Measurements from ENCODE around the gene HACD1. TPM values are rescaled to one million over a fixed set of nuclear protein-coding genes. Genes with fewer than 3 reads are reported as not detected.

The HACD1 gene
- total RNA-seq, 1 donor from 2014 or later: 1.9 TPM

- no peak overlapping the region for H2AFZ ChIP-seq (replicated peaks)
- H3K27me3 Mint-ChIP-seq (ENCODE audit: insufficient read depth, low read depth): no peaks in the 10 kb centered on the region
- no peaks in the 10 kb centered on the region for H3K36me3 ChIP-seq
- no peak overlapping the region for H3K4me2 ChIP-seq
- H3K4me3 ChIP-seq: no peak overlapping the region
- H3K79me2 ChIP-seq (ENCODE audit: low read depth): no peaks in the 10 kb centered on the region
- H3K9me3 ChIP-seq (ENCODE audit: low read depth): no peaks in the 10 kb centered on the region
- H3K9me3 Mint-ChIP-seq: no peaks in the 10 kb centered on the region
- H3K36me3 Mint-ChIP-seq: no peaks in the 10 kb centered on the region
- peaks cover 3% of the 10 kb centered on the region for H3K4me1 Mint-ChIP-seq
- no peaks in the 10 kb centered on the region for H3K27me3 ChIP-seq
- peaks cover 5% of the 10 kb centered on the region for H3K4me1 ChIP-seq
- peaks cover 4% of the 10 kb centered on the region for H3F3A ChIP-seq (ENCODE audit: low read depth)
- H3K27ac ChIP-seq: no peak overlapping the region
- TF ChIP-seq CTCF (IDR thresholded peaks at IDR 0.05) (no peak), EZH2 (IDR thresholded peaks at IDR 0.05) (no peak), EZH2phosphoT487 (IDR thresholded peaks at IDR 0.05) (no peak)
- no peak overlapping the region for H3K4me3 Mint-ChIP-seq
- no peaks in the 10 kb centered on the region for H4K20me1 ChIP-seq (ENCODE audit: low read depth)
- no peak overlapping the region for H3K27ac Mint-ChIP-seq
- no peak overlapping the region for H3K9ac ChIP-seq
- no peak for DNase-seq (ENCODE audit: low spot score)
Measured at GRCh38 chr10:17626656-17627055, 9.5 kb upstream of the HACD1 start.

DNA sequence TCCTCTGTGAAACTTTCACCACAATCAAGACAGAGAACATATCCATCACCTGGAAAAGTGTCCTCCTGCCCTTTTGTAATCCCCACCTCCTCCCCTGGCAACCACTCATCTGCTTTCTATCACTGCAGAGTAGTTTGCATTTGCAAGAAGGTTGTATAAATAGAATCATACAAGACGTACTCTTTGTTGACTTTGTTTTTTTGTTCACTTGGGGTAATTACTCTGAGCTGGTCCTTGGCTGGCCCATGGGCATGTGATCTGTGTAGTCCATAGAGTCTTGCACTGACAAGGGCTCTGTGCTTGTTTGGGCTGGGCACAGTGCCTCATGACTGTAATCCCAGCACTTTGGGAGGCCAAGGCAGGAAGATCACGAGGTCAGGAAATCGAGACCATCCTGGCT, 7.8 kb upstream of the HACD1 start:
- TF ChIP-seq EZH2 (IDR thresholded peaks at IDR 0.05): no peak
- no peak for TF ChIP-seq CTCF (IDR thresholded peaks at IDR 0.05)
- no peak for TF ChIP-seq EZH2phosphoT487 (IDR thresholded peaks at IDR 0.05)
- DNase-seq (ENCODE audit: low spot score): no peak
- no peaks in the 10 kb centered on the region for H3K36me3 Mint-ChIP-seq
- no peaks in the 10 kb centered on the region for H3K9me3 Mint-ChIP-seq
- Histone ChIP-seq H3K79me2 (ENCODE audit: low read depth) (no peaks in the 10 kb centered on the region), H3K27me3 (no peaks in the 10 kb centered on the region), H3F3A (ENCODE audit: low read depth) (peaks cover 4% of the 10 kb centered on the region), H4K20me1 (ENCODE audit: low read depth) (no peaks in the 10 kb centered on the region), H3K9me3 (ENCODE audit: low read depth) (no peaks in the 10 kb centered on the region), H3K4me2 (no peak overlapping the region), H3K4me3 (no peak overlapping the region), H2AFZ (replicated peaks) (no peak overlapping the region), H3K36me3 (no peaks in the 10 kb centered on the region), H3K4me1 (peaks cover 5% of the 10 kb centered on the region), H3K27ac (no peak overlapping the region), H3K9ac (no peak overlapping the region)
- no peak overlapping the region for H3K27ac Mint-ChIP-seq
- no peak overlapping the region for H3K4me3 Mint-ChIP-seq
- peaks cover 3% of the 10 kb centered on the region for H3K4me1 Mint-ChIP-seq
- no peaks in the 10 kb centered on the region for H3K27me3 Mint-ChIP-seq (ENCODE audit: insufficient read depth, low read depth)

- TF ChIP-seq EZH2 (IDR thresholded peaks at IDR 0.05): no peak
- TF ChIP-seq CTCF (IDR thresholded peaks at IDR 0.05): no peak
- TF ChIP-seq EZH2phosphoT487 (IDR thresholded peaks at IDR 0.05): no peak
- H3K4me3 Mint-ChIP-seq: no peak overlapping the region
- H3K9ac ChIP-seq: no peak overlapping the region
- H4K20me1 ChIP-seq (ENCODE audit: low read depth): no peaks in the 10 kb centered on the region
- no peak overlapping the region for H3K27ac ChIP-seq
- no peaks in the 10 kb centered on the region for H3K9me3 ChIP-seq (ENCODE audit: low read depth)
- H3K4me3 ChIP-seq: no peak overlapping the region
- DNase-seq (ENCODE audit: low spot score): no peak
- H3K4me2 ChIP-seq: no peak overlapping the region
- no peaks in the 10 kb centered on the region for H3K9me3 Mint-ChIP-seq
- no peaks in the 10 kb centered on the region for H3K79me2 ChIP-seq (ENCODE audit: low read depth)
- H3F3A ChIP-seq (ENCODE audit: low read depth): peaks cover 10% of the 10 kb centered on the region
- no peaks in the 10 kb centered on the region for H3K36me3 ChIP-seq
- peaks cover 3% of the 10 kb centered on the region for H3K4me1 Mint-ChIP-seq
- peaks cover 19% of the 10 kb centered on the region for H3K27me3 ChIP-seq
- no peak overlapping the region for H2AFZ ChIP-seq (replicated peaks)
- peaks cover 4% of the 10 kb centered on the region for H3K27me3 Mint-ChIP-seq (ENCODE audit: insufficient read depth, low read depth)
- no peak overlapping the region for H3K27ac Mint-ChIP-seq
- H3K36me3 Mint-ChIP-seq: no peaks in the 10 kb centered on the region
- no peaks in the 10 kb centered on the region for H3K4me1 ChIP-seq
Measured at GRCh38 chr10:17622061-17622460, 4.9 kb upstream of the HACD1 start.
